ENCODE measurements around the gene LONP1.

Gene LONP1

GRCh38 chr19:5676772-5677105 lies 43.2 kb downstream of the LONP1 start:
- no peak for TF ChIP-seq CTCF (IDR thresholded peaks at IDR 0.05)
- no peak overlapping the region for H3K27ac ChIP-seq
- no peak for DNase-seq
- peaks cover 0 to 19% (median 0%) of the 10 kb centered on the region in 3 donors for H3K36me3 ChIP-seq
- no peak overlapping the region for H3K4me3 ChIP-seq
- no peaks in the 10 kb centered on the region for H3K27me3 ChIP-seq
- no peaks in the 10 kb centered on the region for H3K9me3 ChIP-seq
- intact Hi-C loops (cut with DNase I; ENCODE audit: low total_unique reads): no loop called here
- H3K4me1 ChIP-seq: peaks cover 0 to 21% (median 14%) of the 10 kb centered on the region in 4 donors

- Histone ChIP-seq H3K27ac (no peak overlapping the region), H3K27me3 (no peaks in the 10 kb centered on the region), H3K36me3 (peaks cover 0 to 22% (median 4%) of the 10 kb centered on the region in 3 donors), H3K4me1 (peaks cover 0 to 17% (median 13%) of the 10 kb centered on the region in 4 donors), H3K4me3 (no peak overlapping the region), H3K9me3 (no peaks in the 10 kb centered on the region)
- no peak for TF ChIP-seq CTCF (IDR thresholded peaks at IDR 0.05)
- intact Hi-C loops (cut with DNase I; ENCODE audit: low total_unique reads): no loop called here
- no peak for DNase-seq
Observed at GRCh38 chr19:5676105-5676771, 43.7 kb downstream of the LONP1 start.

GRCh38 chr19:5674714-5675113 lies 45.2 kb downstream of the LONP1 start:
- Histone ChIP-seq H3K4me3 (no peak overlapping the region), H3K9me3 (no peaks in the 10 kb centered on the region), H3K36me3 (peaks cover 0 to 31% (median 4%) of the 10 kb centered on the region in 3 donors), H3K27me3 (no peaks in the 10 kb centered on the region), H3K27ac (no peak overlapping the region), H3K4me1 (peaks cover 0 to 11% (median 8%) of the 10 kb centered on the region in 4 donors)
- DNase-seq: no peak
- intact Hi-C loops (cut with DNase I; ENCODE audit: low total_unique reads): no loop called here
- no peak for TF ChIP-seq CTCF (IDR thresholded peaks at IDR 0.05)

GRCh38 chr19:5673752-5674151 lies 46.2 kb downstream of the LONP1 start:
- H3K4me1 ChIP-seq: peaks cover 0 to 2% (median 0%) of the 10 kb centered on the region in 4 donors
- no peak overlapping the region for H3K27ac ChIP-seq
- no peak for TF ChIP-seq CTCF (IDR thresholded peaks at IDR 0.05)
- peaks cover 10 to 40% (median 13%) of the 10 kb centered on the region in 3 donors for H3K36me3 ChIP-seq
- DNase-seq: no peak
- intact Hi-C loops (cut with DNase I; ENCODE audit: low total_unique reads): no loop called here
- no peaks in the 10 kb centered on the region for H3K27me3 ChIP-seq
- H3K4me3 ChIP-seq: no peak overlapping the region
- no peaks in the 10 kb centered on the region for H3K9me3 ChIP-seq

- Histone ChIP-seq H3K36me3 (peaks cover 16 to 41% (median 19%) of the 10 kb centered on the region in 3 donors), H3K27me3 (no peaks in the 10 kb centered on the region), H3K27ac (no peak overlapping the region), H3K9me3 (no peaks in the 10 kb centered on the region), H3K4me1 (no peaks in the 10 kb centered on the region), H3K4me3 (no peak overlapping the region)
- intact Hi-C loops (cut with DNase I; ENCODE audit: low total_unique reads): no loop called here
- TF ChIP-seq CTCF (IDR thresholded peaks at IDR 0.05): no peak
- no peak for DNase-seq
Observed at GRCh38 chr19:5672708-5673459, 47.1 kb downstream of the LONP1 start.

Measured in tibial artery (tissue), 4 donors.